K562 (cell line): Measurements from ENCODE around the gene CREBL2. TPM values are rescaled to one million over a fixed set of nuclear protein-coding genes. Genes with fewer than 3 reads are reported as not detected.

Source experiments
- ATAC-seq: fragments of 200-7000 bp; cut with Tn5 transposase; 3 replicates; pipeline ENCODE4 v1.9.1; 2020; ENCODE audit warnings: moderate library complexity
- BruUV-seq: library from RNA; stranded (reverse); fragments of 400-500 nt; replicated peaks from 2 replicates; lab custom pipeline; 2021; lab: Mats Ljungman, UMichigan
- CTCF ChIA-PET: fragments of 300-600 bp; formaldehyde crosslinking; extraction: SDS; loops from one replicate; lab custom pipeline; 2021; ENCODE audit warnings: low intra/inter-chr PET ratio; lab: Yijun Ruan, JAX
- POLR2A ChIA-PET: fragments of 300-600, 350-650 bp; sonication (Branson Sonifier 250); formaldehyde crosslinking; extraction: SDS; loops from one replicate; lab custom pipeline; 2021; ENCODE audit warnings: antibody characterized with exemption, inconsistent platforms; lab: Yijun Ruan, JAX
- DNase-seq, 4 experiments: peaks; one replicate each; pipeline versions ENCODE4 v3.0.0 to v3.0.0-alpha.2; 2011 to 2018; ENCODE audit warnings: low spot score in 3 of 4, mixed read lengths in 3 of 4; ENCODE audit errors: extremely low read depth in 1 of 4
- FAIRE-seq: peaks from 2 replicates; lab custom pipeline; 2011; peaks lifted over from hg19 to GRCh38; lab: Jason Lieb, UNC
- H2AFZ ChIP-seq: 2 replicates; pipeline ENCODE4 v1.6.0; 2011; ENCODE audit warnings: low read depth, low read length, control low read depth, inconsistent platforms
- H3K27ac ChIP-seq: fragments of 200-600 bp; 3 replicates; pipeline ENCODE4 v1.8.0; 2011; ENCODE audit warnings: low read depth, mild to moderate bottlenecking, control low read depth, inconsistent platforms, low read length, moderate library complexity, mixed read lengths; ENCODE audit errors: extremely low read depth
- H3K27me3 ChIP-seq, 2 experiments: fragments of 300-600 bp in 1 of 2; 2 replicates in 1 of 2; 3 replicates in 1 of 2; pipeline versions ENCODE4 v1.6.0 to v1.8.0; 2011; ENCODE audit warnings: inconsistent platforms in 2 of 2, low read length in 2 of 2, mild to moderate bottlenecking in 1 of 2, mixed read lengths in 1 of 2, moderate library complexity in 1 of 2; ENCODE audit not compliant: control insufficient read depth in 2 of 2, insufficient read depth in 2 of 2
- H3K36me3 ChIP-seq: fragments of 300-600 bp; 3 replicates; pipeline ENCODE4 v1.8.0; 2011; ENCODE audit warnings: mild to moderate bottlenecking, low read length, inconsistent platforms; ENCODE audit not compliant: control insufficient read depth, insufficient read depth
- H3K4me1 ChIP-seq, 2 experiments: fragments of 200-600 bp in 1 of 2; replicated peaks in 1 of 2; 2 replicates in 1 of 2; 3 replicates in 1 of 2; pipeline versions ENCODE4 v1.5.1 to v1.8.0; 2011; ENCODE audit warnings: inconsistent platforms in 2 of 2, low read length in 2 of 2, mild to moderate bottlenecking in 1 of 2, mixed read lengths in 1 of 2, moderate library complexity in 1 of 2; ENCODE audit not compliant: control insufficient read depth in 2 of 2, insufficient read depth in 2 of 2
- H3K4me2 ChIP-seq: 2 replicates; pipeline ENCODE4 v1.6.1; 2011; ENCODE audit warnings: low read length, control low read depth, inconsistent platforms, mixed read lengths; ENCODE audit not compliant: insufficient read depth
- H3K4me3 ChIP-seq: fragments of 200-600 bp; sonication (generic), shearing (Covaris generic); 2 replicates; pipeline ENCODE4 v1.5.1; 2016; ENCODE audit warnings: control low read depth, inconsistent platforms
- H3K79me2 ChIP-seq: fragments of 200-600 bp; 3 replicates; pipeline ENCODE4 v1.8.0; 2011; ENCODE audit warnings: low read length, inconsistent platforms; ENCODE audit not compliant: control insufficient read depth, insufficient read depth
- H3K9ac ChIP-seq, 2 experiments: 2 replicates each; pipeline versions ENCODE4 v1.6.0 to v1.6.1; 2011; ENCODE audit warnings: low read depth in 2 of 2, low read length in 2 of 2, control low read depth in 1 of 2, inconsistent platforms in 1 of 2, mild to moderate bottlenecking in 1 of 2, mixed read lengths in 1 of 2; ENCODE audit not compliant: insufficient read depth in 1 of 2
- H3K9me1 ChIP-seq: one replicate; pipeline ENCODE4 v1.6.0; 2011; ENCODE audit warnings: inconsistent platforms, mild to moderate bottlenecking, low read length, moderate library complexity; ENCODE audit not compliant: control insufficient read depth, insufficient read depth
- H3K9me3 ChIP-seq: replicated peaks from 2 replicates; pipeline ENCODE4 v1.5.1; 2011; ENCODE audit warnings: low read depth, low read length, inconsistent platforms; ENCODE audit not compliant: control insufficient read depth, insufficient read depth
- H4K20me1 ChIP-seq: replicated peaks from 2 replicates; pipeline ENCODE4 v1.6.1; 2011; ENCODE audit warnings: low read length, inconsistent platforms, mixed read lengths; ENCODE audit not compliant: control insufficient read depth, insufficient read depth
- BCOR ChIP-seq: fragments of 450-650 bp; IDR thresholded peaks from 2 replicates; pipeline ENCODE4 v1.6.1; 2016
- GTF2B ChIP-seq: IDR thresholded peaks from 2 replicates; pipeline ENCODE4 v1.6.1; 2011; ENCODE audit not compliant: insufficient read length; ENCODE audit errors: extremely low read depth
- GTF2E2 ChIP-seq: fragments of 200-800 bp; sonication (Bioruptor generic); IDR thresholded peaks from 2 replicates; pipeline ENCODE4 v1.6.1; 2016; ENCODE audit warnings: missing genetic modification characterization, missing compliant biosample characterization
- MAFF ChIP-seq: IDR thresholded peaks from 2 replicates; pipeline ENCODE4 v1.6.1; 2012; ENCODE audit warnings: low read length, improper control_type of control experiment
- MAFG ChIP-seq: fragments of 450-650 bp; conservative IDR thresholded peaks from 2 replicates; pipeline ENCODE4 v1.6.1; 2016; ENCODE audit warnings: missing genetic modification characterization, missing compliant biosample characterization
- MTF1 ChIP-seq: fragments of 250-450 bp; sonication (Bioruptor Pico); IDR thresholded peaks from 2 replicates; pipeline ENCODE4 v1.9.0; 2021; ENCODE audit warnings: moderate library complexity, mild to moderate bottlenecking, inconsistent platforms, borderline replicate concordance
- NRF1 ChIP-seq, 2 experiments: fragments of 450-650 bp; IDR thresholded peaks in 1 of 2; conservative IDR thresholded peaks in 1 of 2; 2 replicates each; pipeline ENCODE4 v1.6.1; 2014; ENCODE audit warnings: mild to moderate bottlenecking in 2 of 2
- SMC3 ChIP-seq: conservative IDR thresholded peaks from 2 replicates; pipeline ENCODE4 v1.6.1; 2011; ENCODE audit warnings: low read depth, low read length, improper control_type of control experiment; ENCODE audit not compliant: insufficient read depth
- TAF7 ChIP-seq: fragments of 450-650 bp; IDR thresholded peaks from 2 replicates; pipeline ENCODE4 v1.6.1; 2016; ENCODE audit warnings: missing genetic modification characterization, missing compliant biosample characterization
- ZBTB8A ChIP-seq: fragments of 450-650 bp; IDR thresholded peaks from 2 replicates; pipeline ENCODE4 v1.6.1; 2018; ENCODE audit warnings: mild to moderate bottlenecking, moderate library complexity; ENCODE audit not compliant: partially characterized antibody
- ZFP1 ChIP-seq: fragments of 450-650 bp; formaldehyde crosslinking; IDR thresholded peaks from 2 replicates; pipeline ENCODE4 v1.4.0; 2020; ENCODE audit warnings: mild to moderate bottlenecking, mixed read lengths
- ZNF699 ChIP-seq: fragments of 250-450 bp; sonication (Bioruptor Pico); IDR thresholded peaks from 2 replicates; pipeline ENCODE4 v1.8.0; 2021; ENCODE audit warnings: mild to moderate bottlenecking, moderate library complexity; ENCODE audit not compliant: insufficient replicate concordance
- WGBS: fragments of 100-300 bp; shearing (Covaris generic); methylation state at CpG from one replicate; pipeline ENCODE4 v1.1.6; 2016; ENCODE audit warnings: low coverage, mixed read lengths; ENCODE audit not compliant: insufficient coverage; ENCODE audit errors: missing lambda C conversion rate; 5-methylcytosine and 5-hydroxymethylcytosine counted together
- in situ Hi-C: fragments of 300-500 bp; cut with MboI; formaldehyde crosslinking; loops from 4 replicates; pipeline ENCODE4 v1.15.0; 2018; ENCODE audit warnings: inconsistent platforms, mixed read lengths
- intact Hi-C: fragments of 100-400 bp; cut with micrococcal nuclease; formaldehyde crosslinking; loops from 2 replicates; pipeline ENCODE4 v1.14.2; 2022
- polyA plus RNA-seq, 8 experiments: library from polyadenylated mRNA; depleted of rRNA in 4 of 8; stranded (reverse) in 5 of 8; unstranded in 3 of 8; fragments of >200 nt; fragmentation: Nextera tagmentation in 2 of 8; fragmentation: Illumina TruSeq in 1 of 8; extraction: Ambion mirVana in 2 of 8; extraction: Trizol in 1 of 8; gene quantifications; 2 replicates each; pipeline versions ENCODE4 v1.2.1 to v1.2.3, GENCODE V29; 2011 to 2014; ENCODE audit warnings: inconsistent platforms in 1 of 8, missing spikeins in 1 of 8
- total RNA-seq, 7 experiments: library from RNA; depleted of rRNA in 6 of 7; stranded (reverse); fragments of >200 nt in 6 of 7; fragmentation: Illumina TruSeq in 2 of 7; extraction: Trizol in 2 of 7; gene quantifications; 2 replicates each; pipeline versions ENCODE4 v1.2.1 to v1.2.3, GENCODE V29; 2011 to 2021; ENCODE audit warnings: low replicate concordance in 1 of 7
- TF ChIP-seq, protein P1 (sequence below): sonication (generic); formaldehyde crosslinking; IDR thresholded peaks from 2 replicates; pipeline ENCODE4 v1.8.0; 2023; ENCODE audit warnings: mild to moderate bottlenecking, missing genetic modification reagents
- TF ChIP-seq, protein P2 (sequence below): sonication (generic); formaldehyde crosslinking; IDR thresholded peaks from 2 replicates; pipeline ENCODE4 v1.8.1; 2022; ENCODE audit warnings: missing genetic modification reagents

CREBL2 gene
- total and polyA plus RNA-seq, 9 of the 15 experiments (the other 6 are each of a cell fraction or from before 2014, with no cell fraction given): 1.7 to 7.3 (median 5.2) TPM

GRCh38 chr12:12628013-12628412, 16.3 kb downstream of the CREBL2 start (continued):
- TF ChIP-seq MAFF: no peak

- no peak for FAIRE-seq
- intact Hi-C loops (no loop called here), in situ Hi-C loops (no loop called here)
- no peak for ATAC-seq
- Histone ChIP-seq H3K36me3 (peaks cover 3% of the 10 kb centered on the region; the same call in 2 of the 3 replicates), H3K9ac (no peak overlapping the region), H2AFZ (no peak overlapping the region), H3K27ac (no peak overlapping the region), H3K9me3 (no peaks in the 10 kb centered on the region), H3K79me2 (no peaks in the 10 kb centered on the region), H4K20me1 (no peaks in the 10 kb centered on the region), H3K27me3 (no peaks in the 10 kb centered on the region), H3K4me3 (no peak overlapping the region), H3K9me1 (no peaks in the 10 kb centered on the region), H3K4me2 (no peak overlapping the region), H3K4me1 (no peaks in the 10 kb centered on the region)
- ChIA-PET POLR2A (interaction anchor here (0.6 kb wide), 1 partner anchor 168 kb away, joined by 3 read pairs; no protein-coding TSS in a partner anchor), CTCF (no interaction called here)
- no TSS peak for BruUV-seq
- no peak for DNase-seq
- WGBS: 75% methylated on average over 1 of the region's 1 CpG
- TF ChIP-seq BCOR (no peak), ZFP1 (no peak), MTF1 (no peak), ZNF699 (CRISPR knock-in tag) (no peak), NRF1 (conservative IDR thresholded peaks at IDR 0.05 in 1 of 2, IDR thresholded peaks at IDR 0.05 in 1 of 2) (no peak), GTF2B (no peak), MAFG (no peak), GTF2E2 (no peak), SMC3 (no peak), ZBTB8A (no peak), TAF7 (tag) (no peak)
- TF ChIP-seq, protein P1, sequence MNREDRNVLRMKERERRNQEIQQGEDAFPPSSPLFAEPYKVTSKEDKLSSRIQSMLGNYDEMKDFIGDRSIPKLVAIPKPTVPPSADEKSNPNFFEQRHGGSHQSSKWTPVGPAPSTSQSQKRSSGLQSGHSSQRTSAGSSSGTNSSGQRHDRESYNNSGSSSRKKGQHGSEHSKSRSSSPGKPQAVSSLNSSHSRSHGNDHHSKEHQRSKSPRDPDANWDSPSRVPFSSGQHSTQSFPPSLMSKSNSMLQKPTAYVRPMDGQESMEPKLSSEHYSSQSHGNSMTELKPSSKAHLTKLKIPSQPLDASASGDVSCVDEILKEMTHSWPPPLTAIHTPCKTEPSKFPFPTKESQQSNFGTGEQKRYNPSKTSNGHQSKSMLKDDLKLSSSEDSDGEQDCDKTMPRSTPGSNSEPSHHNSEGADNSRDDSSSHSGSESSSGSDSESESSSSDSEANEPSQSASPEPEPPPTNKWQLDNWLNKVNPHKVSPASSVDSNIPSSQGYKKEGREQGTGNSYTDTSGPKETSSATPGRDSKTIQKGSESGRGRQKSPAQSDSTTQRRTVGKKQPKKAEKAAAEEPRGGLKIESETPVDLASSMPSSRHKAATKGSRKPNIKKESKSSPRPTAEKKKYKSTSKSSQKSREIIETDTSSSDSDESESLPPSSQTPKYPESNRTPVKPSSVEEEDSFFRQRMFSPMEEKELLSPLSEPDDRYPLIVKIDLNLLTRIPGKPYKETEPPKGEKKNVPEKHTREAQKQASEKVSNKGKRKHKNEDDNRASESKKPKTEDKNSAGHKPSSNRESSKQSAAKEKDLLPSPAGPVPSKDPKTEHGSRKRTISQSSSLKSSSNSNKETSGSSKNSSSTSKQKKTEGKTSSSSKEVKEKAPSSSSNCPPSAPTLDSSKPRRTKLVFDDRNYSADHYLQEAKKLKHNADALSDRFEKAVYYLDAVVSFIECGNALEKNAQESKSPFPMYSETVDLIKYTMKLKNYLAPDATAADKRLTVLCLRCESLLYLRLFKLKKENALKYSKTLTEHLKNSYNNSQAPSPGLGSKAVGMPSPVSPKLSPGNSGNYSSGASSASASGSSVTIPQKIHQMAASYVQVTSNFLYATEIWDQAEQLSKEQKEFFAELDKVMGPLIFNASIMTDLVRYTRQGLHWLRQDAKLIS (CRISPR knock-in tag): no peak
- TF ChIP-seq, protein P2, sequence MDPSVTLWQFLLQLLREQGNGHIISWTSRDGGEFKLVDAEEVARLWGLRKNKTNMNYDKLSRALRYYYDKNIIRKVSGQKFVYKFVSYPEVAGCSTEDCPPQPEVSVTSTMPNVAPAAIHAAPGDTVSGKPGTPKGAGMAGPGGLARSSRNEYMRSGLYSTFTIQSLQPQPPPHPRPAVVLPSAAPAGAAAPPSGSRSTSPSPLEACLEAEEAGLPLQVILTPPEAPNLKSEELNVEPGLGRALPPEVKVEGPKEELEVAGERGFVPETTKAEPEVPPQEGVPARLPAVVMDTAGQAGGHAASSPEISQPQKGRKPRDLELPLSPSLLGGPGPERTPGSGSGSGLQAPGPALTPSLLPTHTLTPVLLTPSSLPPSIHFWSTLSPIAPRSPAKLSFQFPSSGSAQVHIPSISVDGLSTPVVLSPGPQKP (CRISPR knock-in tag): no peak
These were observed 19.2 kb downstream of the CREBL2 start for GRCh38 chr12:12630850-12631249.
